HCT116 (cell line): ENCODE measurements around the gene DSTYK. TPM values are rescaled to one million over a fixed set of nuclear protein-coding genes. Genes with fewer than 3 reads are reported as not detected.
"Not testable (repeated sequence)": the region's sequence is repeated elsewhere in the genome, so short reads cannot be mapped to it uniquely, and the experiment has no call there.

Experiments used
- ATAC-seq: fragments of 200-7000 bp; cut with Tn5 transposase; 2 replicates; pipeline ENCODE4 v1.9.1; 2020; ENCODE audit warnings: mild to moderate bottlenecking, moderate library complexity
- BruUV-seq: library from RNA; stranded (reverse); fragments of 400-500 nt; replicated peaks from 2 replicates; lab custom pipeline; 2021; lab: Mats Ljungman, UMichigan
- CTCF ChIA-PET: fragments of 300-600 bp; sonication (Branson Sonifier 250); formaldehyde crosslinking; loops from one replicate; lab custom pipeline; 2021; ENCODE audit warnings: antibody characterized with exemption; lab: Charles Lee
- POLR2A ChIA-PET: fragments of 300-600, 350-600 bp; sonication (Branson Sonifier 250); formaldehyde crosslinking; loops from one replicate; lab custom pipeline; 2021; ENCODE audit warnings: antibody characterized with exemption; lab: Charles Lee
- RAD21 ChIA-PET, 2 experiments: fragments of 300-600 bp; sonication (Branson Sonifier 250); formaldehyde crosslinking; loops; one replicate each; lab custom pipeline; 2023; ENCODE audit warnings: low total read pairs in 2 of 2; ENCODE audit not compliant: uncharacterized antibody in 2 of 2, unreplicated experiment in 2 of 2, low non-redundant PET in 1 of 2; lab: Charles Lee
- DNase-seq: peaks from one replicate; pipeline ENCODE4 v3.0.0-alpha.2; 2010; ENCODE audit warnings: low read depth, low spot score
- H2AFZ ChIP-seq: fragments of 200-600 bp; shearing (Covaris generic), sonication (generic); 2 replicates; pipeline ENCODE4 v1.6.1; 2017; ENCODE audit warnings: low read depth, mixed run types, mixed read lengths, antibody characterized with exemption, low read length; ENCODE audit not compliant: poor library complexity, severe bottlenecking
- H3K27ac ChIP-seq: 2 replicates; pipeline ENCODE4 v1.5.1; 2012; ENCODE audit warnings: low read depth, low read length
- H3K27me3 ChIP-seq: fragments of 200-600 bp; sonication (generic); 2 replicates; pipeline ENCODE4 v1.6.1; 2016; ENCODE audit warnings: mixed run types, low read length, mixed read lengths; ENCODE audit not compliant: insufficient read depth
- H3K36me3 ChIP-seq, 2 experiments: fragments of 200-500 bp in 1 of 2; fragments of 200-600 bp in 1 of 2; sonication (Bioruptor generic) in 1 of 2; sonication (generic) in 1 of 2; 2 replicates each; pipeline versions ENCODE4 v1.5.1 to v1.6.1; 2014 to 2016; ENCODE audit warnings: low read length in 2 of 2, inconsistent platforms in 1 of 2, mixed read lengths in 1 of 2, mixed run types in 1 of 2; ENCODE audit not compliant: insufficient read depth in 2 of 2, control insufficient read depth in 1 of 2
- H3K4me1 ChIP-seq, 2 experiments: fragments of 200-600 bp in 1 of 2; sonication (generic) in 1 of 2; 2 replicates each; pipeline versions ENCODE4 v1.5.1 to v1.6.1; 2012 to 2017; ENCODE audit warnings: low read length in 2 of 2, inconsistent platforms in 1 of 2, mild to moderate bottlenecking in 1 of 2, mixed read lengths in 1 of 2, mixed run types in 1 of 2, moderate library complexity in 1 of 2; ENCODE audit not compliant: insufficient read depth in 2 of 2, control insufficient read depth in 1 of 2
- H3K4me2 ChIP-seq: fragments of 200-600 bp; sonication (generic); 2 replicates; pipeline ENCODE4 v1.6.1; 2017; ENCODE audit warnings: mixed run types, low read length, mixed read lengths
- H3K4me3 ChIP-seq, 2 experiments: fragments of 200-600 bp in 1 of 2; sonication (generic) in 1 of 2; replicated peaks in 1 of 2; 2 replicates each; pipeline ENCODE4 v1.5.1; 2011 to 2016; ENCODE audit warnings: low read length in 2 of 2, control low read depth in 1 of 2, low read depth in 1 of 2, mild to moderate bottlenecking in 1 of 2, mixed read lengths in 1 of 2, mixed run types in 1 of 2
- H3K79me2 ChIP-seq: fragments of 200-600 bp; sonication (generic); 2 replicates; pipeline ENCODE4 v1.6.1; 2017; ENCODE audit warnings: mild to moderate bottlenecking, mixed run types, low read length, moderate library complexity, mixed read lengths; ENCODE audit not compliant: insufficient read depth
- H3K9ac ChIP-seq: fragments of 200-600 bp; sonication (generic); 2 replicates; pipeline ENCODE4 v1.6.1; 2016; ENCODE audit warnings: low read length, mixed read lengths
- H3K9me2 ChIP-seq: fragments of 200-600 bp; sonication (generic), shearing (Covaris generic); 2 replicates; pipeline ENCODE4 v1.6.1; 2017; ENCODE audit warnings: mixed run types, mild to moderate bottlenecking, moderate library complexity; ENCODE audit not compliant: insufficient read depth
- H3K9me3 ChIP-seq, 2 experiments: fragments of 200-500 bp in 1 of 2; fragments of 200-600 bp in 1 of 2; sonication (Bioruptor generic) in 1 of 2; sonication (generic) in 1 of 2; 2 replicates each; pipeline ENCODE4 v1.6.1; 2014 to 2017; ENCODE audit warnings: low read length in 2 of 2, mixed read lengths in 2 of 2, inconsistent platforms in 1 of 2, low read depth in 1 of 2, mild to moderate bottlenecking in 1 of 2, mixed run types in 1 of 2, moderate library complexity in 1 of 2; ENCODE audit not compliant: control insufficient read depth in 1 of 2, insufficient read depth in 1 of 2
- H4K20me1 ChIP-seq: fragments of 200-600 bp; sonication (generic), shearing (Covaris generic); 2 replicates; pipeline ENCODE4 v1.6.1; 2017; ENCODE audit warnings: mixed run types, mild to moderate bottlenecking, moderate library complexity; ENCODE audit not compliant: insufficient read depth
- EGR1 ChIP-seq: IDR thresholded peaks from 2 replicates; pipeline ENCODE4 v1.6.1; 2012; ENCODE audit warnings: low read depth
- POLR2AphosphoS5 ChIP-seq: IDR thresholded peaks from 2 replicates; pipeline ENCODE4 v1.6.1; 2011; ENCODE audit warnings: mild to moderate bottlenecking, low read depth, low read length, moderate library complexity
- RAD21 ChIP-seq: IDR thresholded peaks from 2 replicates; pipeline ENCODE4 v1.6.1; 2012; ENCODE audit warnings: low read depth, mild to moderate bottlenecking
- YY1 ChIP-seq: IDR thresholded peaks from 2 replicates; pipeline ENCODE4 v1.6.1; 2011; ENCODE audit warnings: low read length, low read depth, moderate library complexity, mild to moderate bottlenecking; ENCODE audit not compliant: insufficient replicate concordance; ENCODE audit errors: extremely low read depth
- intact Hi-C: fragments of 100-400 bp; cut with micrococcal nuclease; formaldehyde crosslinking; loops from 2 replicates; pipeline ENCODE4 v1.10.0; 2022
- total RNA-seq: library from RNA; stranded (reverse); gene quantifications from one replicate; pipeline ENCODE4 v1.2.1, GENCODE V29; 2021; ENCODE audit not compliant: unreplicated experiment
- TF ChIP-seq, protein P1 (sequence below), 3 experiments: fragments of 200-600 bp in 1 of 3; sonication (generic) in 1 of 3; IDR thresholded peaks in 2 of 3; conservative IDR thresholded peaks in 1 of 3; 2 replicates each; pipeline ENCODE4 v1.5.1; 2012 to 2017; ENCODE audit warnings: low read depth in 2 of 3, low read length in 2 of 3, antibody characterized with exemption in 1 of 3, borderline replicate concordance in 1 of 3, control low read depth in 1 of 3, mild to moderate bottlenecking in 1 of 3, mixed read lengths in 1 of 3, mixed run types in 1 of 3, moderate library complexity in 1 of 3; ENCODE audit not compliant: insufficient read depth in 1 of 3

The DSTYK gene
- total RNA-seq, 1 experiment from 2014 or later = 6.6 TPM

DNA sequence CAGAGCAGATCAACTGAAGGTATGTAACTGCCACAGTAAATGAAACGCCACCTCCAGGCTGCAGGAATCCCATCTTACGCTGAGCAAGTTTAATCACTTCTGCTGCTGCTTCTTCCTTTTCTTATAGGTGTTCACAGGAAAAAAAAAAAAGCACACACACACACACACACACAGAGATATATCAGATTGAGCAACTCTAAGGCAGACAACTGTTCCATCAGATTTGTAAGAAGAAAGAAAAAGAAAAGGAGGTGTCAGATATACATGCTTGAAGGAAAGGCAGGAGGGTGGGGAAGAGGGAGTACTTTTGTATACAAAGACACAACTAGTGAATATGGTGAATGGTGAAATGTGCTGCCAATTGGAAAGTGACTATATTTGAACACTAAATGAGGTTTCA is 28.6 kb downstream of the DSTYK start:
- Histone ChIP-seq H3K36me3 (no peaks in the 10 kb centered on the region), H3K27me3 (no peaks in the 10 kb centered on the region), H3K9me2 (no peaks in the 10 kb centered on the region), H3K4me1 (peaks cover 5 to 9% of the 10 kb centered on the region in 2 experiments; a peak in 3 of 4 replicates), H3K27ac (no peak overlapping the region), H3K4me3 (no peak overlapping the region), H3K9ac (no peak overlapping the region), H4K20me1 (no peaks in the 10 kb centered on the region), H2AFZ (no peak overlapping the region), H3K9me3 (no peaks in the 10 kb centered on the region), H3K4me2 (no peak overlapping the region), H3K79me2 (peaks cover 2% of the 10 kb centered on the region; the same call in 1 of the 2 replicates)
- ChIA-PET RAD21 (no interaction called here), CTCF (no interaction called here), POLR2A (no interaction called here)
- intact Hi-C loops = no loop called here
- DNase-seq (no peak), ATAC-seq (no peak)
- TF ChIP-seq EGR1 (no peak), RAD21 (no peak), POLR2AphosphoS5 (no peak), YY1 (no peak)
- TF ChIP-seq, protein P1, sequence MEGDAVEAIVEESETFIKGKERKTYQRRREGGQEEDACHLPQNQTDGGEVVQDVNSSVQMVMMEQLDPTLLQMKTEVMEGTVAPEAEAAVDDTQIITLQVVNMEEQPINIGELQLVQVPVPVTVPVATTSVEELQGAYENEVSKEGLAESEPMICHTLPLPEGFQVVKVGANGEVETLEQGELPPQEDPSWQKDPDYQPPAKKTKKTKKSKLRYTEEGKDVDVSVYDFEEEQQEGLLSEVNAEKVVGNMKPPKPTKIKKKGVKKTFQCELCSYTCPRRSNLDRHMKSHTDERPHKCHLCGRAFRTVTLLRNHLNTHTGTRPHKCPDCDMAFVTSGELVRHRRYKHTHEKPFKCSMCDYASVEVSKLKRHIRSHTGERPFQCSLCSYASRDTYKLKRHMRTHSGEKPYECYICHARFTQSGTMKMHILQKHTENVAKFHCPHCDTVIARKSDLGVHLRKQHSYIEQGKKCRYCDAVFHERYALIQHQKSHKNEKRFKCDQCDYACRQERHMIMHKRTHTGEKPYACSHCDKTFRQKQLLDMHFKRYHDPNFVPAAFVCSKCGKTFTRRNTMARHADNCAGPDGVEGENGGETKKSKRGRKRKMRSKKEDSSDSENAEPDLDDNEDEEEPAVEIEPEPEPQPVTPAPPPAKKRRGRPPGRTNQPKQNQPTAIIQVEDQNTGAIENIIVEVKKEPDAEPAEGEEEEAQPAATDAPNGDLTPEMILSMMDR (IDR thresholded peaks at IDR 0.05 in 2 of 3, conservative IDR thresholded peaks at IDR 0.05 in 1 of 3; ENCODE audit: borderline replicate concordance in 1 of 3, insufficient read depth in 1 of 3, low read depth in 2 of 3, low read length in 2 of 3) = no peak
- no TSS peak for BruUV-seq

DNA sequence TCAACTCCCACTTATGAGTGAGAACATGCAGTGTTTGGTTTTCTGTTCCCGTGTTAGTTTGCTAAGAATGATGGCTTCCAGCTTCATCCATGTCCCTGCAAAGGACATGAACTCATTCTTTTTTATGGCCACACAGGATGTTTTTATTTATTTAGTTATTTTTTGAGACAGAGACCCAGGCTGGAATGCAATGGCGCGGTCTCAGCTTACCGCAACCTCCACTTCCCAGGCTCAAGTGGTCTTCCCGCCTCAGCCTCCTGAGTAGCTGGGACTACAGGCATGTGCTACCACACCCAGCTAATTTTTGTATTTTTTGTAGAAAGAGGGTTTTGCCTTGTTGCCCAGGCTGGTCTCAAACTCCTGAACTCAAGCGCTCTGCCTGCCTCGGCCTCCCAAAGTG is 31.2 kb downstream of the DSTYK start:
- intact Hi-C loops, CTCF ChIA-PET, H3K27ac ChIP-seq, H3K79me2 ChIP-seq, H2AFZ ChIP-seq, H3K36me3 ChIP-seq, H3K27me3 ChIP-seq, H3K4me3 ChIP-seq, BruUV-seq, RAD21 ChIA-PET, H3K4me2 ChIP-seq, DNase-seq, H3K9ac ChIP-seq, POLR2A ChIA-PET, ATAC-seq, H3K9me3 ChIP-seq, H4K20me1 ChIP-seq, H3K9me2 ChIP-seq: not testable (repeated sequence)
- peaks cover 11 to 24% of the 10 kb centered on the region in 2 experiments for H3K4me1 ChIP-seq
